ENCODE data around the gene ITPR2.

The ITPR2 gene

GRCh38 chr12:26499979-26500640 is 332.9 kb downstream of the ITPR2 start:
- DNase-seq: no peak

DNA sequence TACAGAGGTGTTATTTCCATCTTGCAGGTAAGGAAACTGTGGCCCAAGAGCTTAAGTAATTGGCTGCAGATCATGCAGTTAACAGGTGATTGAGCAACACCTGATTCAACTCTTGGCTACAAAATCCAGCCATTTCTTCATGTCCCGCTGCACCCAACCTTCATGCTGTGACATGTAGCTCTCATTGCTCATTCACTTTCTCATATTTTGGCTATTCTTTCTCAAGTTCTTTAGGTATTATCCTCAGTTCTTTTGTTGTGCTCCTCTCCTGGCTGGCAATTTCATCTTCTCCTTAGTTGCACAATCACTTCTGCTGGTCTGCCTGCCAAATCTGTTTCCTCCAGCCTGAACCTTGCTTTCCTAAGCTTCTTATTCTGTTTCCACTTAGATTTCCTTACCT is 336.8 kb downstream of the ITPR2 start:
- DNase-seq: no peak

- no peak for DNase-seq
Measured at GRCh38 chr12:26493656-26494055, 339.3 kb downstream of the ITPR2 start.

DNA sequence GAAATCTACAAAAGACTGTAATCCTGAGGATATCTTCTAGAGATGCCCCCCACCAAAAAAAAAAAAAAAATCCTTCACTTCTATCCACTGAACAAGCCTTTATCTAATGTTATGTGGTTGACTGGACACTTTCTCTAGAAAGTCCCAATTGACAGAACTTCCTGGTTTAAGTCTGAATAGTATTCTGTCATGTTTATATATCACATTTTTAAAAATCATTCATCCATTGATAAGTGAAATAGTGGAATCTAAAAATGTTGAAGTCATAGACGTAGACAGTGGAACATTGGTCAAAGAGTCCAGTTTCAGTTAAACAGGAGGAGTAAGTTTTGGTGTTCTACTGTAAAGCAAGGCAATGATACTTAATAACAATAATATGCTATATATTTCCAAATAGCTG is 340.6 kb downstream of the ITPR2 start:
- DNase-seq: no peak

DNA sequence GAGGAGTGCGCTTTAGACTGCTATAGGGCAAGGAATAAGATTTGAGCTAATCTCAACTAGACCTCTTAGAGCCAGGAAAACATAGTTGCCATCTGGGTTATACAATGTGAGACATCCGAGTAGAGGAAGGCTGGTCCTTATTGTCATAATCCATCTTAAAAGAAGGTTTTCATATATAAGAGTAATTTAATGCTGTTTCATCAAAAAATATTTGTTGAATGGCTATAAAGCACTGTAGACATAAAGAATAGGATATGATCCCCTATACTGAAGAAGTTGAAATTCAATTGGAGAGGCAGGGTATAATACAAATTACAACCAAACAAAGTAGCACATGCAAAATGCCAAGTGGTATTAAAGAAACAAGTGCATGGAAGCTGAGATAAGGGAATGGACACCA is 343.1 kb downstream of the ITPR2 start:
- DNase-seq: no peak

DNA sequence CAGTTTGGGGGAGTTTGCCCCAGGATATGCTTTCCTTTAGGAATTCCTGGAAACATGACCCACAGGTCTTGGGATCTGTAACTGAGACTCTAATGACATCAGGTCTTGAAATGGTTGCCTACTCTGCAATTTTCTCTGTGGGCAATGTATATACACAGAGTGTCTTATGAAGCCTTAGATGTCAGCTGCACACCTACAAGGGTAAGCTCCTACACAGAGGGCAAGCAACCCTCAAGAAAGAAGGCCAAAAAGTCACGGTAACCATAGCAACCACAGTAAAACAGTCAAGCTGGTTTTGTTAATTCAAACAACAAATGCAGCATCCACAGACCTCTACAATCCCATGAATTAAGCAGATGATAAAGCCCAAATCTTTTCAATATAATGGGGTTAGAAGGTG is 344.6 kb downstream of the ITPR2 start:
- DNase-seq: no peak

GRCh38 chr12:26473291-26473690 is 359.7 kb downstream of the ITPR2 start:
- no peak for DNase-seq

GRCh38 chr12:26471560-26471959 is 361.4 kb downstream of the ITPR2 start:
- no peak for DNase-seq

DNA sequence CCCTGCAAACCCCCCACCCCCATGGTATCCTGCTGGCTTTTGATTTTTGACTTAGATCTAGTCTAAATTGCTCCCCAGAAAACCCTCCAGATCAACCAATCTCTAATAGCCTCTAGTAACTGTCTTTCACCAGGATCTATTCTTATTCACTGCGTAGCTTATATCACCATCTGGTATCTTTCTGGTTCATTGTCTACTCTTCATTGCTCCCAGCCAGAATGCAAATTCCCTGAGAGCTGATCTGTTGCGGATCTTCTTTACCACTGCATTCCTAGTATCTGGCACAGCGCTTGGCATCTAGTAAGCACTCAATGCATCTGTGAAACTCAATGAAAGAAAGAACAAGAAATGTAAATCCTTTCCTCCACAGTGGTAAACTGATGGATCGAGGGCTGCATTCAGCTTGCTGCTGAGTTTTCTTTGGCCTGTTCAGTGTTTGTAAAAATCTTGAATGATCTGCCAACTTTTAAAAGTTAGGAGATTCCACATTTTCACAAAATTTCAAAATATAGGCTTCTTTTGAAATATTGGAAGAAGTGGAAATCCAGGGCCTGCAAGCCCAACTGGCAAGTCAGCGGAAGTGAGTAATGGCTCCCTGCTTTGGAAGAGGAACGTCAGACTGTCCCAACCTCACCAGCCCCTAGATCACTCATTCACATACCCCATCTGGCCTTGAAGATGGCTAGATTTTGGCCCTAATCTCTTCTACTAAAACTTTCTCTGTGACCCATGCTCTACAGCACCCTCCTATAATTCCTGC is 363.4 kb downstream of the ITPR2 start:
- DNase-seq: no peak

GRCh38 chr12:26467351-26467750 is 365.6 kb downstream of the ITPR2 start:
- DNase-seq: no peak

DNA sequence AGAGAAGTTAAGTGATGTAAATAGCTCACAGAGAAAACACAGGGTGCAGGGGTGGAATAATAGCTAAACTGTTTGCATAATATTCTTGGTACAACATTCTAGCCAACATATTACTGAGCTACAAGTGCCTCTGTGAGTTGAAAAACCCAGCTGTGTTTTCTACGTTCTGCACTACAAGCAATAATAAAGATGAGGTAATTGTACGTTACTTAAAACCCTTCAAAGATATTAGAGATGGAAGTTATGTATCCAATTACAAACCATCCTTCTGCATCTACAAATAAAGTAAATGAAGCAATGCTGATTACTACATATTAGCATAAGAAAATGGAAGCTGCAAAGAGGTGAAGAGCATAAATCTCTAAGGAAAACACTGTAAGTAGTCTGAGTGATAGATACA is 366.3 kb downstream of the ITPR2 start:
- DNase-seq: no peak

GRCh38 chr12:26465419-26466097 is 367.4 kb downstream of the ITPR2 start:
- no peak for DNase-seq

DNA sequence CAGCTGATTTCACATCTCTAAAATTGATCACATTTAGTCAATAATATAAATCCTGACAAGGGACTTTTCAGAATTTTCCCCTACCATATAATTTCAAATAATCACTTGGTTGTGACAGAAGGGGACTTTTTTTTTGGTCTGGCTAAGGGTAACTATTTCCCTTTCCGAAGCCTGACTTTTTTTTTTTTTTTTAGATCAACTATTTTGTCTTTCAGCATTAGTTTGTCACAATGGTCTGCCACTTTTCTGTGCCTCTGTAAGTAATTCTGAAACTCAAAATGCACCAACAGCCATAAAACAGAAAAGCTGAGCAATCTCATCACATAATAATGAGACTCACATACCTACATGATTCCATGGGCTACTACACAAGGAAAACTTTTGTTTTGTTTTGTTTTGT is 371.2 kb downstream of the ITPR2 start:
- DNase-seq: no peak

DNA sequence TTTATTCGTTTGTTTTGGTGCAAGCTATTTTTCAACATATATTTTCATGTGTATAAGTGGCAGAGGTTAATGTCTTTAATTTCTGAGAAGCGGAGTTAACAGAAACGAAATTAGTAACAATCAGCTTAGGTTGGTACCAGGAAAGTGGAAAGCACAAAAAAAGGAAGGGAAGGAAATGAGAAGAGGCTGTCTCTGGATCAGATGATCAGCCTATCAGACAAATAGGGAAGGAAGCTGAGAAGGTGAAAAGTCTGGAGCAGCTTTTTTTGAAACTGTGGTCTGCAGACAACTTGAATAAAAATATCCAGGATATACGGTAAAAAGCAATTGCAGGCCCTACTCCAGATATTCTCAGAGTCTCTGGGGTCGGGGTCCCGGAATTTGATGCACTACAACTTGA is 372.6 kb downstream of the ITPR2 start:
- no peak for DNase-seq

DNA sequence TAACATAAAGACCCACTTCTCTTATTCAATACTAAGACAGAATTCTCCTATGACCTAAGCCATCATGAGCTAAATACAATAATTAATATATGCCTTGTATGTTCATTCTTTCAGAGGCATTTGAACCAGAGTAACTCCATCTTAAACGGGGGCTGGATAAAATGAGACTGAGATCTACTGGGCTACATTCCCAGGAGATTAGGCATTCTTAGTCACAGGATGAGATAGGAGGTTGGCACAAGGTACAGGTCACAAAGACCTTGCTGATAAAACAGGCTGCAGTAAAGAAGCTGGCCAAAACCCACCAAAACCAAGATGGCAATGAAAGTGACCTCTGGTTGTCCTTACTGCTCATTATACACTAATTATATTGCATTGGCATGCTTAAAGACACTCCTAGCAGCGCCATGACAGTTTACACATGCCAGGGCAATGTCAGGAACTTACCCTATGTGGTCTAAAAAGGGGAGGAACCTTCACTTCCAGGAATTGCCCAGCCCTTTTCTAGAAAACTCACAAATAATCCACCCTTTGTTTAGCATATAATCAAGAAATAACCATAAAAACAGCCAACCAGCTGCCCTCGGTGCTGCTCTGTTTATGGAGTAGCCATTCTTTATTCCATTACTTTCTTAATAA is 376.9 kb downstream of the ITPR2 start:
- DNase-seq: no peak

GRCh38 chr12:26453246-26453645 is 379.7 kb downstream of the ITPR2 start:
- DNase-seq: no peak

DNA sequence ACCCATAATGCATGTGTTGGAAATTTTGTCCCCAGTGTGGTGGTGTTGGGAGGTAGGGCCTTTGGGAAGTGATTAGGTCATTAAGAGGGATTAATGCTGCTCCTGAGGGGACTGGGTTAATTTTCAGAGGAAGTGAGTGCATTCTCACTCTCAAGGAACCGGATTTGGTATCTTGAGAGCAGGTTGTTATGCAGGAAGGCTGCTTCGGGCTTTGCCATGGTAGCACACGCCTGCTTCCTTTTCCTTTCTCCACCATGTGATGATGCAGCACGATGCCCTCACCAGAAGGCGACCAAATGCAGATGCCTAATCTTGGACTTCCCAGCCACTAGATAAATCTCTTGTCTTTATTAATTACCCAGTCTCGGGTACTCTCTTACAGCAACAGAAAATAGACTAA is 380.5 kb downstream of the ITPR2 start:
- DNase-seq: no peak

DNA sequence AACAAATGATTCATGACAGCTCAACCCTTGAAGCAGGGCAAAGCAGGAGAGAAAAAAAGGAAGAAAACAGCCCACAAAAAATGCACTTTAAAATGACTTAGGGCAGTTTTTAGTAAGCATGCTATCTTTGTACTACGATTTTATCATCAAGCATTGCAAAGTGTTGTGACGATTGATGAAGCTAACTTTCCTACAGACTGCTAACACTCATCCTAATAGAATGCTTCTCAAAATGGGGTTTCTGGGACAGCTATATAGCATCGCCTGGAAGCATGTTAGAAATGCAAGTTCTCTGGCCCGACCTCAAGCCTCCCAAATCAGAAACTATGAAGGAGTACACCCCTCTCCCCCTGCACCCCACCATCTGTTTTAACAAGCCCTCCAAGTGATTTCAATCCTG is 381.2 kb downstream of the ITPR2 start:
- no peak for DNase-seq

DNA sequence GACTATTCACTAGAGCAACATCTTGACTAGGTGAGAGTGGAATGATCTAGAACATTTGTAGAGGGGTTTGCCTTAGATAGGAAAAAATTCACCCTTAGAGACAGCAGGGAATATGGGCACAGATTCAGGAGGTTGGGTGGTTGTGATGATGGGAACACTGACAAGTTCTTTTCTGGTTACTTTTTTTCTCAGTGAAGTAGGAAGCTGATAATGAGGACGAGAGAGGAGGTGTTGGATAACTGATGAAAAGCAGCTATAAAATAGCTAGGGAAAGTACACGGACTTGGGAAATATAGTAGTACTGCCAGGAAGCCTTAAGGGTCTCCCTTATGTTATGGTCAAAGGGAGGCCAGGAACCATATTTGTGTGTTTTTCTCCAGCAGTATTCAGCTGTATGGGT is 387.1 kb downstream of the ITPR2 start:
- no peak for DNase-seq

DNA sequence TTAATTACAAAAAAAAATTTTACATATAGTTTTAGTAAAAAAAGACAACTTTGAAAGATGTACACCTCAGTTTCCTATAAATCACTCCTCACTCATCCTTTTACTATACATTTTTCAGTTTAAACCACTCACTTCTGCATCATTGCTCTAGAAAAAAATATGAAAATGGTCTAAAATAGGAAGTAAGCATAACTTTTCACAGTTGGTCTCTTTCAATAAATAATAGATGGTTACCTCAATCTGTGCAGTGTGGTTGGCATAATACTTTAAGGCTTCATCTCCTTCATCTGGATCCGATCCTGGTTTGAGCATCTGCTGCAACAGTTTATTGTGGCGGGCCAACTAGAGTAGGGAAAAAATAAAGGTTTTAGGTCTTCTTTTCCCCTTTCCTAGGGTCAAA is 389.7 kb downstream of the ITPR2 start:
- DNase-seq: no peak

DNA sequence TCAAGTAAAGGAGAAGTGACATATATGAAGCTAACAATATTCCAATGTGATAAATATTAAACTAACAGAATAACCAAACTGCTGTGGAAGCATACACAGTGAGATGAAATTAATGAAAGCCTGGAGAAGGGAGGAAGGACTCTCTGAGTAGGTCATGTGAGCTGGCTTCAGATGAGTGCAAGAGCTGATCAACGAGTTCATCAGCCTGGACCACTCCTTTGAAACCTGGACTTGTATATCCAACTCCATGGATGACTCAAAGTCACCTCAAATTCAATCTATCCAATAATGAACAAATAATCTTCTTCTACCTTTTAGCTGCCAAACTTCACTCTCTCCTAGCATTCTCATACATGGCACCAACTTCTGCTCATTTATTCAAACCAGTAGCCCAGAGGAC is 391.6 kb downstream of the ITPR2 start:
- no peak for DNase-seq

DNA sequence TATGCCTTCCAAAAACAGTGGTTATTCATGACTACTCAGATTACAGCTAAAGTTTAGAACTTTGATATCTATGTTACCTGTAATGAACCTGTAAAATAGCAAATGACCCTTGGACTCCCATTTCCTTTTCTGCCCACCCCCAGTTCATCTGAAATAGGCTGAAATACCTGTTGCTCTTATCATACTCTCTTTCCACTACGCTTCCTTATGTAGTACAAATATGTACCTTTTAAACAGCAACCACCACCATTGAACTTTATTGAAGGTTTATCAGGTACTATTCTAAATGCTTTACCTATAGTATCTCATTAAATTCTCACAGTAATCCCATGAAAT is 398.0 kb downstream of the ITPR2 start:
- DNase-seq: no peak

- no peak for DNase-seq
Measured at GRCh38 chr12:26434299-26435068, 398.5 kb downstream of the ITPR2 start.
